Upper lobe of right lung (tissue), 1 donor: ENCODE measurements around the gene MON1B. TPM values are rescaled to one million over a fixed set of nuclear protein-coding genes. Genes with fewer than 3 reads are reported as not detected.
A peak's percentile ranks its signal among the peaks of the same experiment; 100 is the strongest.

Experiments
- ATAC-seq: fragments of 200-7000 bp; cut with Tn5 transposase; one replicate; pipeline ENCODE4 v1.9.1; 2020; ENCODE audit warnings: mild to moderate bottlenecking, moderate library complexity
- DNase-seq: peaks from one replicate; pipeline ENCODE4 v3.0.0-alpha.2; 2020
- H3K27ac ChIP-seq: fragments of 200-600 bp; one replicate; pipeline ENCODE4 v1.8.0; 2022
- H3K27me3 ChIP-seq: fragments of 200-600 bp; one replicate; pipeline ENCODE4 v1.8.0; 2022; ENCODE audit warnings: mild to moderate bottlenecking
- H3K36me3 ChIP-seq: fragments of 200-600 bp; one replicate; pipeline ENCODE4 v1.8.0; 2022
- H3K4me1 ChIP-seq: fragments of 200-600 bp; one replicate; pipeline ENCODE4 v1.8.0; 2022
- H3K4me3 ChIP-seq: fragments of 200-600 bp; one replicate; pipeline ENCODE4 v1.8.0; 2022; ENCODE audit warnings: mild to moderate bottlenecking
- H3K9me3 ChIP-seq: fragments of 200-600 bp; one replicate; pipeline ENCODE4 v1.8.0; 2022
- CTCF ChIP-seq: fragments of 200-600 bp; IDR thresholded peaks from one replicate; pipeline ENCODE4 v1.8.0; 2022; ENCODE audit warnings: antibody characterized with exemption
- intact Hi-C: fragments of 100-400 bp; cut with DNase I; formaldehyde crosslinking; loops from one replicate; pipeline ENCODE4 v1.11.0; 2022
- total RNA-seq: library from RNA; stranded (reverse); fragmentation: NEBNext Ultra II Directional; extraction: Animal tissue kit (Norgen Biotek cat#: 25700); gene quantifications from one replicate; pipeline ENCODE4 v1.2.1, GENCODE V29; 2021
- donor health status: DM: no; HTN: yes; CAD: no; lungs with severe emphysema.

The MON1B gene
- total RNA-seq, 1 donor from 2014 or later, result 54.2 TPM

GRCh38 chr16:77206533-77206932 lies 15.5 kb downstream of the MON1B start:
- no peak for TF ChIP-seq CTCF
- H3K36me3 ChIP-seq, result no peaks in the 10 kb centered on the region

GRCh38 chr16:77207030-77207429 lies 16.0 kb downstream of the MON1B start:
- H3K36me3 ChIP-seq, result no peaks in the 10 kb centered on the region
- no peak for TF ChIP-seq CTCF
- DNase-seq, result no peak

More at GRCh38 chr16:77206533-77206932, 15.5 kb downstream of the MON1B start:
- ATAC-seq, result no peak
- no peak for DNase-seq
- intact Hi-C loops, result no loop called here
- Histone ChIP-seq H3K4me1 (no peaks in the 10 kb centered on the region), H3K9me3 (no peaks in the 10 kb centered on the region), H3K4me3 (no peak overlapping the region), H3K27me3 (no peaks in the 10 kb centered on the region), H3K27ac (no peak overlapping the region)

GRCh38 chr16:77208382-77208781 lies 17.4 kb downstream of the MON1B start:
- H3K4me3 ChIP-seq, result no peak overlapping the region
- no peak for ATAC-seq

More at GRCh38 chr16:77207030-77207429, 16.0 kb downstream of the MON1B start:
- Histone ChIP-seq H3K4me1 (no peaks in the 10 kb centered on the region), H3K27me3 (no peaks in the 10 kb centered on the region), H3K4me3 (no peak overlapping the region), H3K27ac (no peak overlapping the region), H3K9me3 (no peaks in the 10 kb centered on the region)
- intact Hi-C loops, result no loop called here
- ATAC-seq, result no peak

GRCh38 chr16:77211880-77212740 lies 21.1 kb downstream of the MON1B start:
- peak; percentile 80 for ATAC-seq
- H3K27me3 ChIP-seq, result no peaks in the 10 kb centered on the region
- H3K36me3 ChIP-seq, result no peaks in the 10 kb centered on the region
- H3K27ac ChIP-seq, result peak overlapping the region; percentile 56
- intact Hi-C loops, result no loop called here
- peak; percentile 84 for DNase-seq
- H3K4me1 ChIP-seq, result peaks cover 5% of the 10 kb centered on the region
- TF ChIP-seq CTCF, result no peak
- H3K9me3 ChIP-seq, result no peaks in the 10 kb centered on the region
- peak overlapping the region; percentile 63 for H3K4me3 ChIP-seq

More at GRCh38 chr16:77208382-77208781, 17.4 kb downstream of the MON1B start:
- no peak for DNase-seq
- Histone ChIP-seq H3K36me3 (no peaks in the 10 kb centered on the region), H3K4me1 (peaks cover 5% of the 10 kb centered on the region), H3K9me3 (no peaks in the 10 kb centered on the region), H3K27ac (no peak overlapping the region), H3K27me3 (no peaks in the 10 kb centered on the region)
- no peak for TF ChIP-seq CTCF
- intact Hi-C loops, result no loop called here

GRCh38 chr16:77212741-77213541 lies 22.0 kb downstream of the MON1B start:
- ATAC-seq (peak; percentile 91), DNase-seq (peak; percentile 86)
- H3K4me1 ChIP-seq, result peaks cover 5% of the 10 kb centered on the region
- H3K27me3 ChIP-seq, result no peaks in the 10 kb centered on the region
- peak overlapping the region; percentile 56 for H3K27ac ChIP-seq
- no peaks in the 10 kb centered on the region for H3K9me3 ChIP-seq
- H3K4me3 ChIP-seq, result peak overlapping the region; percentile 63
- no peak for TF ChIP-seq CTCF
- H3K36me3 ChIP-seq, result no peaks in the 10 kb centered on the region
- intact Hi-C loops, result no loop called here
